Measurements from ENCODE around the gene GRIK5. TPM values are rescaled to one million over a fixed set of nuclear protein-coding genes. Genes with fewer than 3 reads are reported as not detected.

Gene GRIK5
- total and polyA plus RNA-seq, 2 donors (not counting 3 experiments of a cell fraction or from before 2014, with no cell fraction given) = 0.80 to 2.2 TPM

GRCh38 chr19:42076380-42076944 is 6.5 kb upstream of the GRIK5 start:
- no peaks in the 10 kb centered on the region for H4K20me1 ChIP-seq (replicated peaks; ENCODE audit: control insufficient read depth, extremely low read depth, insufficient read depth, low read length)
- peak overlapping the region; percentile 93 for H3K4me2 ChIP-seq (ENCODE audit: insufficient read depth, low read length)
- no peaks in the 10 kb centered on the region for H3K9me1 ChIP-seq (replicated peaks; ENCODE audit: control insufficient read depth, extremely low read depth, insufficient read depth, low read length)
- peak overlapping the region; percentile 27 for H3K27ac ChIP-seq (ENCODE audit: insufficient read depth, low read depth, low read length)
- dilution Hi-C loops (cut with MboI; ENCODE audit: extremely low pct_ligation_motif_present, low sequenced_read_pairs) = no loop called here
- DNase-seq (ENCODE audit: low read depth, low spot score) (no peak), FAIRE-seq (peak; percentile 26)
- no peaks in the 10 kb centered on the region for H3K27me3 ChIP-seq (ENCODE audit: control insufficient read depth in 2 of 2, insufficient read depth in 2 of 2, low read length in 2 of 2)
- H3K79me2 ChIP-seq (ENCODE audit: control insufficient read depth, insufficient read depth, low read length) = peaks cover 45% of the 10 kb centered on the region
- no TSS peak for BruUV-seq (replicated peaks)
- H2AFZ ChIP-seq (ENCODE audit: low read depth, low read length) = peak overlapping the region; percentile 48
- intact Hi-C loops (cut with micrococcal nuclease) = loop anchor here (1.0 kb wide), 2 partner anchors 16 to 249 kb away; partner anchors contain the start of gene MEGF8
- peaks cover 11 to 30% of the 10 kb centered on the region in 2 experiments for H3K36me3 ChIP-seq (ENCODE audit: control insufficient read depth in 2 of 2, extremely low read depth in 1 of 2, insufficient read depth in 2 of 2, low read length in 2 of 2)
- no peaks in the 10 kb centered on the region for H3K9me3 ChIP-seq (replicated peaks; ENCODE audit: control insufficient read depth, insufficient read depth, low read length)
- H3K4me3 ChIP-seq (replicated peaks in 1 of 3; ENCODE audit: insufficient read depth in 1 of 3, low read depth in 1 of 3, low read length in 3 of 3) = peak overlapping the region; percentile 89 to 92 (median 90)
- peak overlapping the region; percentile 87 for H3K9ac ChIP-seq (replicated peaks; ENCODE audit: extremely low read depth, insufficient read depth, low read length)
- TF ChIP-seq POLR2AphosphoS5 (IDR thresholded peaks at IDR 0.05; ENCODE audit: insufficient read depth, low read depth, low read length) = no peak
- no peak for TF ChIP-seq EZH2 (IDR thresholded peaks at IDR 0.05; ENCODE audit: borderline replicate concordance, low read depth, low read length, severe bottlenecking)
- TF ChIP-seq CTCF (IDR thresholded peaks at IDR 0.05; ENCODE audit: extremely low read depth in 1 of 2, insufficient read depth in 1 of 2, low read depth in 1 of 2, low read length in 2 of 2) = no peak
- TF ChIP-seq GATA2 (IDR thresholded peaks at IDR 0.05; ENCODE audit: insufficient read depth, insufficient read length, low read depth, low read length) = no peak
- no peak for TF ChIP-seq MYC (IDR thresholded peaks at IDR 0.05; ENCODE audit: low read depth, low read length)
- TF ChIP-seq JUN (IDR thresholded peaks at IDR 0.05; ENCODE audit: borderline replicate concordance, insufficient read depth, insufficient read length, low read depth) = no peak
- TF ChIP-seq FOS (IDR thresholded peaks at IDR 0.05; ENCODE audit: borderline replicate concordance, insufficient read depth, low read length) = no peak
- TF ChIP-seq POLR2A (IDR thresholded peaks at IDR 0.05; ENCODE audit: low read depth, low read length) = no peak
- TF ChIP-seq MAX (IDR thresholded peaks at IDR 0.05; ENCODE audit: insufficient read depth, insufficient read length) = no peak
- CTCF ChIA-PET = interaction anchor here (1.0 to 1.5 kb wide), 2 partner anchors 15 to 42 kb away, joined by 5 to 6 read pairs; no protein-coding TSS in a partner anchor
- H3K4me1 ChIP-seq (ENCODE audit: control insufficient read depth, extremely low read depth, insufficient read depth, low read length) = peaks cover 16% of the 10 kb centered on the region
- POLR2A ChIA-PET = interaction anchor here (1.0 kb wide), 1 partner anchor 216 kb away, joined by 5 read pairs; the partner anchor contains the start of gene RPS19

Data from endothelial cell of umbilical vein (primary cell).